ENCODE results near the gene SUSD4.

The SUSD4 gene

GRCh38 chr1:223352944-223353343, 11.0 kb downstream of the SUSD4 start:
- Histone ChIP-seq H3K9me2 (ENCODE audit: low read depth, low read length) (no peaks in the 10 kb centered on the region), H3K4me3 (ENCODE audit: low read depth, low read length, poor library complexity, severe bottlenecking) (no peak overlapping the region), H3K27ac (ENCODE audit: low read depth, low read length, poor library complexity, severe bottlenecking) (no peak overlapping the region), H3K9me3 (ENCODE audit: low read length) (no peaks in the 10 kb centered on the region), H3F3A (ENCODE audit: insufficient read depth, low read length) (no peaks in the 10 kb centered on the region), H3K79me2 (ENCODE audit: insufficient read depth, low read length) (no peaks in the 10 kb centered on the region), H3K27me3 (ENCODE audit: insufficient read depth, low read length) (no peaks in the 10 kb centered on the region), H2AFZ (ENCODE audit: low read length) (no peak overlapping the region), H3K36me3 (ENCODE audit: insufficient read depth, low read length) (no peaks in the 10 kb centered on the region), H3K4me2 (ENCODE audit: low read length) (no peak overlapping the region), H3K4me1 (ENCODE audit: insufficient read depth, low read length, severe bottlenecking) (no peaks in the 10 kb centered on the region), H4K20me1 (ENCODE audit: insufficient read depth, low read length) (no peaks in the 10 kb centered on the region), H3K9ac (ENCODE audit: low read length) (no peak overlapping the region)
- TF ChIP-seq CTCF (IDR thresholded peaks at IDR 0.05; ENCODE audit: low read length), result no peak
- TF ChIP-seq EZH2 (IDR thresholded peaks at IDR 0.05; ENCODE audit: borderline replicate concordance, low read length), result no peak

- H3K27ac ChIP-seq (ENCODE audit: low read depth, low read length, poor library complexity, severe bottlenecking), result no peak overlapping the region
- no peak overlapping the region for H3K4me3 ChIP-seq (ENCODE audit: low read depth, low read length, poor library complexity, severe bottlenecking)
- no peaks in the 10 kb centered on the region for H3K36me3 ChIP-seq (ENCODE audit: insufficient read depth, low read length)
- no peaks in the 10 kb centered on the region for H3K27me3 ChIP-seq (ENCODE audit: insufficient read depth, low read length)
- no peak for TF ChIP-seq CTCF (IDR thresholded peaks at IDR 0.05; ENCODE audit: low read length)
- TF ChIP-seq EZH2 (IDR thresholded peaks at IDR 0.05; ENCODE audit: borderline replicate concordance, low read length), result no peak
- H3K9ac ChIP-seq (ENCODE audit: low read length), result no peak overlapping the region
- H3K9me3 ChIP-seq (ENCODE audit: low read length), result no peaks in the 10 kb centered on the region
- H3K79me2 ChIP-seq (ENCODE audit: insufficient read depth, low read length), result no peaks in the 10 kb centered on the region
- no peak overlapping the region for H2AFZ ChIP-seq (ENCODE audit: low read length)
- no peak overlapping the region for H3K4me2 ChIP-seq (ENCODE audit: low read length)
- H3F3A ChIP-seq (ENCODE audit: insufficient read depth, low read length), result no peaks in the 10 kb centered on the region
- no peaks in the 10 kb centered on the region for H3K9me2 ChIP-seq (ENCODE audit: low read depth, low read length)
- no peaks in the 10 kb centered on the region for H3K4me1 ChIP-seq (ENCODE audit: insufficient read depth, low read length, severe bottlenecking)
- no peaks in the 10 kb centered on the region for H4K20me1 ChIP-seq (ENCODE audit: insufficient read depth, low read length)
These were observed 13.5 kb downstream of the SUSD4 start for GRCh38 chr1:223350361-223350908.

GRCh38 chr1:223349241-223349640, 14.7 kb downstream of the SUSD4 start:
- Histone ChIP-seq H2AFZ (ENCODE audit: low read length) (no peak overlapping the region), H3K36me3 (ENCODE audit: insufficient read depth, low read length) (no peaks in the 10 kb centered on the region), H3K9me2 (ENCODE audit: low read depth, low read length) (no peaks in the 10 kb centered on the region), H3K27me3 (ENCODE audit: insufficient read depth, low read length) (no peaks in the 10 kb centered on the region), H3K27ac (ENCODE audit: low read depth, low read length, poor library complexity, severe bottlenecking) (no peak overlapping the region), H3K4me1 (ENCODE audit: insufficient read depth, low read length, severe bottlenecking) (no peaks in the 10 kb centered on the region), H3F3A (ENCODE audit: insufficient read depth, low read length) (no peaks in the 10 kb centered on the region), H3K9ac (ENCODE audit: low read length) (no peak overlapping the region), H3K4me3 (ENCODE audit: low read depth, low read length, poor library complexity, severe bottlenecking) (no peak overlapping the region), H4K20me1 (ENCODE audit: insufficient read depth, low read length) (no peaks in the 10 kb centered on the region), H3K9me3 (ENCODE audit: low read length) (no peaks in the 10 kb centered on the region), H3K79me2 (ENCODE audit: insufficient read depth, low read length) (no peaks in the 10 kb centered on the region), H3K4me2 (ENCODE audit: low read length) (no peak overlapping the region)
- TF ChIP-seq EZH2 (IDR thresholded peaks at IDR 0.05; ENCODE audit: borderline replicate concordance, low read length) (no peak), CTCF (IDR thresholded peaks at IDR 0.05; ENCODE audit: low read length) (no peak)

Measured in OCI-LY1 (cell line).